HG03060 (cell line): ENCODE results near the gene SEMA4D.

Experiments used
- ATAC-seq: cut with Tn5 transposase; IDR thresholded peaks from one replicate; pipeline ENCODE4 v1.9.1; 2021; ENCODE audit warnings: low read depth, moderate number of reproducible peaks; ENCODE audit not compliant: unreplicated experiment

The SEMA4D gene

GRCh38 chr9:89529243-89530035 is 31.5 kb upstream of the SEMA4D start:
- no peak for ATAC-seq

GRCh38 chr9:89528540-89528939 is 30.6 kb upstream of the SEMA4D start:
- ATAC-seq, result no peak

- no peak for ATAC-seq
These were observed 30.2 kb upstream of the SEMA4D start for GRCh38 chr9:89528131-89528530.

GRCh38 chr9:89527084-89527483 is 29.2 kb upstream of the SEMA4D start:
- ATAC-seq, result no peak

- ATAC-seq, result no peak
These were observed 28.8 kb upstream of the SEMA4D start for GRCh38 chr9:89526667-89527066.

GRCh38 chr9:89525446-89526374 is 27.8 kb upstream of the SEMA4D start:
- ATAC-seq, result no peak

- no peak for ATAC-seq
These were observed 27.1 kb upstream of the SEMA4D start for GRCh38 chr9:89524963-89525362.

GRCh38 chr9:89523948-89524347 is 26.0 kb upstream of the SEMA4D start:
- no peak for ATAC-seq

GRCh38 chr9:89522959-89523285 is 25.0 kb upstream of the SEMA4D start:
- ATAC-seq, result no peak

GRCh38 chr9:89522261-89522958 is 24.5 kb upstream of the SEMA4D start:
- peak; percentile 75 for ATAC-seq

- ATAC-seq, result no peak
These were observed 21.5 kb upstream of the SEMA4D start for GRCh38 chr9:89519366-89519805.

GRCh38 chr9:89518466-89519365 is 20.8 kb upstream of the SEMA4D start:
- ATAC-seq, result no peak

- ATAC-seq, result no peak
These were observed 17.5 kb upstream of the SEMA4D start for GRCh38 chr9:89515416-89515815.

GRCh38 chr9:89514956-89515355 is 17.0 kb upstream of the SEMA4D start:
- ATAC-seq, result no peak

- no peak for ATAC-seq
These were observed 16.4 kb upstream of the SEMA4D start for GRCh38 chr9:89514337-89514736.

GRCh38 chr9:89513837-89514236 is 15.9 kb upstream of the SEMA4D start:
- ATAC-seq, result no peak

- no peak for ATAC-seq
These were observed 14.5 kb upstream of the SEMA4D start for GRCh38 chr9:89512382-89512781.

- no peak for ATAC-seq
These were observed 11.2 kb upstream of the SEMA4D start for GRCh38 chr9:89508951-89509615.

GRCh38 chr9:89505911-89506310 is 8.0 kb upstream of the SEMA4D start:
- no peak for ATAC-seq

- ATAC-seq, result no peak
These were observed 7.1 kb upstream of the SEMA4D start for GRCh38 chr9:89505048-89505447.
